Left kidney (tissue), 2 donors: ENCODE results near the gene GPAT3. TPM values are rescaled to one million over a fixed set of nuclear protein-coding genes. Genes with fewer than 3 reads are reported as not detected.

Experiments
- DNase-seq: peaks from one replicate; pipeline ENCODE4 v3.0.0-alpha.2; 2013
- polyA plus RNA-seq: library from polyadenylated mRNA; unstranded; fragments of 120-200 nt; gene quantifications from one replicate; pipeline ENCODE4 v1.2.1, GENCODE V29; 2013; ENCODE audit not compliant: insufficient read length

Gene GPAT3
- polyA plus RNA-seq, 1 donor, result 14.5 TPM

DNA sequence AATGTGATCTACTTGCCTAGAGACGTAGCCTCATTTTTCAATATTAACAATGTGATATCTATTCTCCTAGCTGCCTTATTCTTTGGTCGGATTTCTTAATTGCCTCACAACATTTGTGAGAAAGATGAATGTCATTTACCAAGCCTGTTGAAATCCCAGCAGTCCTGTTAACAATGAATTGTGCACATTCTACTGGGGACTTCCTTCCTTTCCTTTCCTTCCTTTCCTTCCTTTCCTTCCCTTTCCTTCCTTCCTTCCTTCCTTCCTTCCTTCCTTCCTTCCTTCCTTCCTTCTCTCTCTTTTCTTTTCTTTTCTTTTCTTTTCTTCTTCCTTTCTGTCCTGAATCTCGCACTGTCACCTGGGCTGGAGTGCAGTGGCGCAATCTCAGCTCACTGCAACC lies 107.1 kb downstream of the GPAT3 start:
- no peak for DNase-seq

DNA sequence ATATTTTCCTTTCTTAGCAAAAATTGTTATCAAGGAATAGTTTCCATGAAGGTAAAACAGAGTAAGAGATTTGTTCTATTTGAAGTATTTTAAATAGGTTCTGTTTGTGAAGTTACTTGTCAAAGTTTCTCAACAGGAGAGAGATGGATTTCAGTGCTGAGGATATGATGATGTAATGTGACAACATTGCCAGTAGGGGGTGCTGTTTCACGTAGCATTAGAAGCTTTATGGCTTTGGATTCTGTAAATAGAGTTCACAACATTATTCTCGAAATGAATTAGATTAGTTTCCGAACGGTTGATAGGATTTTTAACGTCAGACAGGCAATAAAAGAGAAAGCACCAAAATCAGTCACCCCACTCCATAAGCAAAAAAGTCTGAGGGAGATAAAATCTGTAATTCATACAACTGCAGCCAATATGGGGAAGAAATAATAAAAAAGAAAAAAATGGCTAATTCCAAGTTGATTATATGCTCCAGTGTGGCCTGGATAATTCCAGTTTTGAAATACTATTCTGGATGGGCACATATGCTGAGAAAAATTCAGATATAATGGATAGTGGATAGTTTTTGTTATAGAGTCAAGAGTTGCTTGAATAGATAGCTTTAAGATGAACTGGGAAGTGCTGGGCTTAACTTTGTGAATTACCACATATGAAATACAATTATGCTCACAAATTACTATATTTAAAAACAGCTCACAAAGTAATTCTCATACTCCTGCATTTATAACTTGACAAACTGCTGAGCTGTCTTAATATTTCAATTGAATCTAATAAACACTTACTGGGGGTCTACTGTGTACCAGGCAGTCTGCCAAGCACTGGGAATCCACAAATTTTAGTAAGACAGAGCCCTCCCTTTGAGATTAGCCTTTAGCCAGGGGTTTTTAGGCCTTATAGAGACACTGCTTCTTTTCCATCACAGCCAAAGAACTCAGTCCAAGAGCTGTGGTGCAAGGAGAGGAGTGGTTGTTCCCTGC lies 109.1 kb downstream of the GPAT3 start:
- peak; percentile 71 for DNase-seq

DNA sequence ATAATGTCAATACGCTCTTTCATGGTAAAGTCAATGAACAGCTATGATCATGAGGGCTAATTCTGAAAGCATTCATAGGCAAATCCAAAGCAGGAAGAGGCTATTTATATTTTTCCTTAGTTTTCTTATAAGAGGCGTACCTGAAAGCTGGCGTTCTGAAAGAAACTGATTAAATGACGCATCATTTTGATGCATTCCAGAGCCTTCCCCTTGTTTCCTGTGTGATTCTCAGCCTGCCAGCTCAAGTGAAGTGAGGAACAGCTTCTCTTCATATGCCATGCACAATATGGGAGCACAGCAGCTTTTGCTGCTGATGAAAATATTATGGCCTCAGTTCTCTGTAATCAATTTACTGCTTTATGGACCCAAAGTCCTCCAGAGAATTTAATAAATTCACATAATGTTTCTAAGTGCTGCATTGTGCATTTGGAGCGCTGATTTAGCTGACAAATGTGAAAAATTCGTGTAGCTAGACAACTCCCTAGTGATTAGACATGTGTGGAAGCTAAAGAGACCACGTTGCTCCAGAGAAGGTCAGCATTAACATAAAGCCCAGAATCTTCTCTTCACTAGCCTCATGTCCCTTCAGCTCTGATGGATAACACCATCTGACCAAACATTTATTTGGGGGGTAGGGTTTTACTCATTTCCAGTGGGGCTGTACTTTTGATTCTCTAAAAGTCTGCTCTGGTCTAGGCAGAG lies 110.8 kb downstream of the GPAT3 start:
- DNase-seq, result no peak

DNA sequence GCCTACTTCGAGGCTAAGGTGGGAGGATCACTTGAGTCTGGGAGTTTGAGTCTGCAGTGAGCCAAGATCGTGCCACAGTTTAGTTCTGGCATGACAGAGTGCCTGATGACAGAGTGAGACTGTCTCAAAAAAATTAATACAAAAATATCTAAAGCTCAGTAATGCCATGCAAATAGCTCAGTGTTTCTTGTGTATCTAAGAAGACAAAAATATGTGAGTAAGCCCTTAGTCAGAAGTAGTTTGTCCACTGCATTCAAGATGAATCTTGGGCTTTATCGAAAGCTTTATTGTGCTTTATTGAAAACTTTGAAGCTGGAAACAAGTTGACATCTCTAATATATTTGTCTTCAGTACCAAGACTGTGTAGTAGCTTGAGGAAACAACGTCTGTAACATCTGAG lies 115.9 kb downstream of the GPAT3 start:
- DNase-seq, result no peak

Other genes with a start within 250 kb of the GPAT3 start
- gene HPSE, start 201.3 kb upstream of the GPAT3 start, polyA plus RNA-seq, result 1.1 TPM
- 17.0 TPM for gene HELQ, start 80.3 kb upstream of the GPAT3 start, polyA plus RNA-seq
- 65.5 TPM for gene MRPS18C, start 80.0 kb upstream of the GPAT3 start, polyA plus RNA-seq
- 31.5 TPM for gene ABRAXAS1, start 51.0 kb upstream of the GPAT3 start, polyA plus RNA-seq